Measurements from ENCODE around the gene ZCCHC7.

The ZCCHC7 gene

DNA sequence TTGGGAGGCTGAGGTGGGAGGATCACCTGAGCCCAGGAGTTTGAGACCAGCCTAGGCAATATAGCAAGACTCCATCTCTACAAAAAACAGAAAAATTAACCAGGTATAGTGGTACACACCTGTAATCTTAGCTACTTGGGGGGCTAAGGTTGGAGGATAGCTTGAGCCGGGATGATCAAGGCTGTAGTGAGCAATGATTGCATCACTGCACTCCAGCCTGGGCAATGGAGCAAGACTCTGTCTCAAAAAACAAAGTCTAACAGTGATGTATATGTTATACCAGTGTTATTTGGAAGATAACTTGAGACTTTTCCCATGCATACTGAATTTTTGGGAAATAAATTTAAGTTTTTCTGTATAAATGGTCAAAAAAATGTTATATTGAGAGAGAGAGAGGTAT is 146.3 kb downstream of the ZCCHC7 start:
- Histone ChIP-seq H3K4me3 (IDR thresholded peaks at IDR 0.05; ENCODE audit: insufficient read depth, low read depth, low read length) (no peak overlapping the region), H2AFZ (ENCODE audit: low read depth) (no peak overlapping the region), H3K79me2 (ENCODE audit: insufficient read depth, low read depth) (no peaks in the 10 kb centered on the region), H3K36me3 (ENCODE audit: insufficient read depth) (no peaks in the 10 kb centered on the region), H3K9ac (no peak overlapping the region), H3K27me3 (ENCODE audit: insufficient read depth, low read depth) (no peaks in the 10 kb centered on the region), H4K20me1 (ENCODE audit: insufficient read depth) (no peaks in the 10 kb centered on the region), H3K4me2 (no peak overlapping the region), H3K27ac (no peak overlapping the region), H3K4me1 (ENCODE audit: low read depth, poor library complexity, severe bottlenecking) (no peaks in the 10 kb centered on the region)
- TF ChIP-seq, protein P1, sequence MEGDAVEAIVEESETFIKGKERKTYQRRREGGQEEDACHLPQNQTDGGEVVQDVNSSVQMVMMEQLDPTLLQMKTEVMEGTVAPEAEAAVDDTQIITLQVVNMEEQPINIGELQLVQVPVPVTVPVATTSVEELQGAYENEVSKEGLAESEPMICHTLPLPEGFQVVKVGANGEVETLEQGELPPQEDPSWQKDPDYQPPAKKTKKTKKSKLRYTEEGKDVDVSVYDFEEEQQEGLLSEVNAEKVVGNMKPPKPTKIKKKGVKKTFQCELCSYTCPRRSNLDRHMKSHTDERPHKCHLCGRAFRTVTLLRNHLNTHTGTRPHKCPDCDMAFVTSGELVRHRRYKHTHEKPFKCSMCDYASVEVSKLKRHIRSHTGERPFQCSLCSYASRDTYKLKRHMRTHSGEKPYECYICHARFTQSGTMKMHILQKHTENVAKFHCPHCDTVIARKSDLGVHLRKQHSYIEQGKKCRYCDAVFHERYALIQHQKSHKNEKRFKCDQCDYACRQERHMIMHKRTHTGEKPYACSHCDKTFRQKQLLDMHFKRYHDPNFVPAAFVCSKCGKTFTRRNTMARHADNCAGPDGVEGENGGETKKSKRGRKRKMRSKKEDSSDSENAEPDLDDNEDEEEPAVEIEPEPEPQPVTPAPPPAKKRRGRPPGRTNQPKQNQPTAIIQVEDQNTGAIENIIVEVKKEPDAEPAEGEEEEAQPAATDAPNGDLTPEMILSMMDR (conservative IDR thresholded peaks at IDR 0.05; ENCODE audit: low read depth, low read length): no peak

DNA sequence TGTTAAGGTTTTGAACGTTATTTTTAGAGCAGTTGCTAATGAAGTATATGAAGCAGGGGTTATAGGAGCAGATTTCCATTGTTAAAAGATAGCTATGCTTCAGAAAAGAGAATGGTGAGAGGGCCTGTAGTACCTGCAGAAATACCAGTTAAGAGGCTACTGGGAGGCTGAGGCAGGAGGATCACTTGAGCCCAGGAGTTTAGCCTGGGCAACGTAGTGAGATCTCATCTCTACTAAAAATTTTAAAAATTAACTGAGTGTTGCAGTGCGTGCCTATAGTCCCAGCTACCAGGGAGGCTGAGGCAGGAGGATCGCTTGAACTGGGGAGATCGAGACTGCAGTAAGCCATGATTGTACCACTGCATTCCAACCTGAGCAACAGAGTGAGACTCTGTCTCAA is 148.8 kb downstream of the ZCCHC7 start:
- TF ChIP-seq, protein P1 (conservative IDR thresholded peaks at IDR 0.05; ENCODE audit: low read depth, low read length): no peak
- Histone ChIP-seq H3K9ac (no peak overlapping the region), H3K4me1 (ENCODE audit: low read depth, poor library complexity, severe bottlenecking) (no peaks in the 10 kb centered on the region), H3K27ac (no peak overlapping the region), H3K27me3 (ENCODE audit: insufficient read depth, low read depth) (no peaks in the 10 kb centered on the region), H3K36me3 (ENCODE audit: insufficient read depth) (no peaks in the 10 kb centered on the region), H3K79me2 (ENCODE audit: insufficient read depth, low read depth) (no peaks in the 10 kb centered on the region), H4K20me1 (ENCODE audit: insufficient read depth) (no peaks in the 10 kb centered on the region), H3K4me2 (no peak overlapping the region), H2AFZ (ENCODE audit: low read depth) (no peak overlapping the region), H3K4me3 (IDR thresholded peaks at IDR 0.05; ENCODE audit: insufficient read depth, low read depth, low read length) (no peak overlapping the region)

DNA sequence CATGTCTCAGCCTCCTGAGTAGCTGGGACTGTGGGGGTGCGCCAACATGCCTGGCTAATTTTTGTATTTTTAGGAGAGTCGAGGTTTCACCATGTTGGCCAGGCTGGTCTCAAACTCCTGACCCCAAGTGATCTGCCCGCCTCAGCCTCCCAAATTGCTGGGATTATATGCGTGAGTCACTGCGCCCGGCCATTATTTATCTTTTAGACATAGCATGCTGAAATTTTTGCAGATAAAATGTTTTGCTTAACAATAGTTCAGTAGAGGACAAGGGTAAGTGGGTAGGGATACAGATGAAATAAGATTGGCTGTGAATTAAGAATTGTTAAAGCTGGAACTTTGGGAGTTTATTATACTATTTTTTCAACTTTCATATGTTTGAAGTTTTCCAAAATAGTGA is 151.3 kb downstream of the ZCCHC7 start:
- H3K4me3 ChIP-seq (IDR thresholded peaks at IDR 0.05; ENCODE audit: insufficient read depth, low read depth, low read length): no peak overlapping the region
- no peak overlapping the region for H2AFZ ChIP-seq (ENCODE audit: low read depth)

DNA sequence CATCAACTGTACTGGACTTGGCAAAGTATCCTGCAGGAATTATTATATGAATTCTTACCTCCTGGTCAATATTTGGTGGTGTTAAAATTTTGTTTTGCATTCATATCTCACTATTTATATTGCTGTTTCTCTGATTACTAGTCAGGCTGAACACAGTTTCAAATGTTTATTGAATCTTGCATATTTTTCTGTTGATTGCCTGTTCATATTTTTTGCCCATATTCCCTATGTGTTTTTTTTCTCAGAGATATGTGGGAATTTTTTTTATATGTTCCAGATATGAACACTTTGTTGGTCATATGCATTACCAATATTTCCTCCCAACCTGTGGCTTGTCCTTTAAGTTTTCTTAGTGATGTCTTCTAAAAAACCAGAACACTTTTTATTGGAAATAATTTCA is 153.2 kb downstream of the ZCCHC7 start:
- Histone ChIP-seq H3K4me3 (IDR thresholded peaks at IDR 0.05; ENCODE audit: insufficient read depth, low read depth, low read length) (no peak overlapping the region), H3K36me3 (ENCODE audit: insufficient read depth) (no peaks in the 10 kb centered on the region), H3K27ac (no peak overlapping the region), H3K4me2 (no peak overlapping the region), H3K27me3 (ENCODE audit: insufficient read depth, low read depth) (no peaks in the 10 kb centered on the region), H2AFZ (ENCODE audit: low read depth) (no peak overlapping the region), H3K4me1 (ENCODE audit: low read depth, poor library complexity, severe bottlenecking) (no peaks in the 10 kb centered on the region), H3K9ac (no peak overlapping the region), H4K20me1 (ENCODE audit: insufficient read depth) (no peaks in the 10 kb centered on the region), H3K79me2 (ENCODE audit: insufficient read depth, low read depth) (no peaks in the 10 kb centered on the region)
- TF ChIP-seq, protein P1 (conservative IDR thresholded peaks at IDR 0.05; ENCODE audit: low read depth, low read length): no peak

More for the DNA sequence above, 151.3 kb downstream of the ZCCHC7 start:
- Histone ChIP-seq H3K4me2 (no peak overlapping the region), H3K36me3 (ENCODE audit: insufficient read depth) (no peaks in the 10 kb centered on the region), H3K27me3 (ENCODE audit: insufficient read depth, low read depth) (no peaks in the 10 kb centered on the region), H3K9ac (no peak overlapping the region), H3K4me1 (ENCODE audit: low read depth, poor library complexity, severe bottlenecking) (no peaks in the 10 kb centered on the region), H4K20me1 (ENCODE audit: insufficient read depth) (no peaks in the 10 kb centered on the region), H3K27ac (no peak overlapping the region), H3K79me2 (ENCODE audit: insufficient read depth, low read depth) (no peaks in the 10 kb centered on the region)
- TF ChIP-seq, protein P1 (conservative IDR thresholded peaks at IDR 0.05; ENCODE audit: low read depth, low read length): no peak
